K562 (cell line): Measurements from ENCODE around the gene ACP4. TPM values are rescaled to one million over a fixed set of nuclear protein-coding genes. Genes with fewer than 3 reads are reported as not detected.

Experiments
- HMG20B ChIP-seq: fragments of 250-450 bp; sonication (Bioruptor Pico); IDR thresholded peaks from 2 replicates; pipeline ENCODE4 v1.5.0; 2021; ENCODE audit warnings: mild to moderate bottlenecking
- JUND ChIP-seq, 2 experiments: IDR thresholded peaks; 2 replicates in 1 of 2; 3 replicates in 1 of 2; pipeline ENCODE4 v1.6.1; 2011; ENCODE audit warnings: borderline replicate concordance in 2 of 2, low read depth in 2 of 2, low read length in 2 of 2, improper control_type of control experiment in 1 of 2, missing biosample characterization in 1 of 2, missing genetic modification characterization in 1 of 2, missing genetic modification reagents in 1 of 2
- KLF13 ChIP-seq: fragments of 450-650 bp; IDR thresholded peaks from 2 replicates; pipeline ENCODE4 v1.6.1; 2016; ENCODE audit warnings: missing genetic modification characterization, low read depth, mild to moderate bottlenecking, missing compliant biosample characterization, moderate library complexity, borderline replicate concordance
- NFE2L1 ChIP-seq: fragments of 450-650 bp; IDR thresholded peaks from 2 replicates; pipeline ENCODE4 v1.6.1; 2016; ENCODE audit warnings: missing genetic modification characterization, low read depth, mild to moderate bottlenecking, missing compliant biosample characterization, moderate library complexity, borderline replicate concordance
- PPARD ChIP-seq: fragments of 250-450 bp; sonication (Bioruptor Pico); IDR thresholded peaks from 2 replicates; pipeline ENCODE4 v1.8.0; 2022; ENCODE audit warnings: inconsistent platforms, mild to moderate bottlenecking, moderate library complexity
- SMARCA5 ChIP-seq: fragments of 450-650 bp; IDR thresholded peaks from 2 replicates; pipeline ENCODE4 v1.6.1; 2016
- TAF7 ChIP-seq: fragments of 450-650 bp; IDR thresholded peaks from 2 replicates; pipeline ENCODE4 v1.6.1; 2016; ENCODE audit warnings: missing genetic modification characterization, missing compliant biosample characterization
- ZNF146 ChIP-seq: IDR thresholded peaks from one replicate; pipeline ENCODE4 v1.6.1; 2018; ENCODE audit warnings: missing compliant biosample characterization; ENCODE audit not compliant: unreplicated experiment
- ZNF253 ChIP-seq: fragments of 250-450 bp; sonication (Bioruptor Pico); conservative IDR thresholded peaks from 2 replicates; pipeline ENCODE4 v1.6.1; 2021; ENCODE audit warnings: mild to moderate bottlenecking
- polyA plus RNA-seq, 8 experiments: library from polyadenylated mRNA; depleted of rRNA in 4 of 8; stranded (reverse) in 5 of 8; unstranded in 3 of 8; fragments of >200 nt; fragmentation: Nextera tagmentation in 2 of 8; fragmentation: Illumina TruSeq in 1 of 8; extraction: Ambion mirVana in 2 of 8; extraction: Trizol in 1 of 8; gene quantifications; 2 replicates each; pipeline versions ENCODE4 v1.2.1 to v1.2.3, GENCODE V29; 2011 to 2014; ENCODE audit warnings: inconsistent platforms in 1 of 8, missing spikeins in 1 of 8
- total RNA-seq, 7 experiments: library from RNA; depleted of rRNA in 6 of 7; stranded (reverse); fragments of >200 nt in 6 of 7; fragmentation: Illumina TruSeq in 2 of 7; extraction: Trizol in 2 of 7; gene quantifications; 2 replicates each; pipeline versions ENCODE4 v1.2.1 to v1.2.3, GENCODE V29; 2011 to 2021; ENCODE audit warnings: low replicate concordance in 1 of 7
- TF ChIP-seq, protein P1 (sequence below): sonication (generic); formaldehyde crosslinking; IDR thresholded peaks from 2 replicates; pipeline ENCODE4 v1.8.0; 2022; ENCODE audit warnings: mild to moderate bottlenecking, missing genetic modification reagents
- TF ChIP-seq, protein P2 (sequence below): sonication (generic); formaldehyde crosslinking; IDR thresholded peaks from 2 replicates; pipeline ENCODE4 v1.8.1; 2023; ENCODE audit warnings: mild to moderate bottlenecking, missing genetic modification reagents
- TF ChIP-seq, protein P3 (sequence below), 2 experiments: fragments of 450-650 bp in 1 of 2; sonication (generic) in 1 of 2; formaldehyde crosslinking in 1 of 2; IDR thresholded peaks; 2 replicates each; pipeline versions ENCODE4 v1.7.1 to v1.9.0; 2016 to 2022; ENCODE audit warnings: inconsistent platforms in 1 of 2, mild to moderate bottlenecking in 1 of 2, missing genetic modification reagents in 1 of 2
- TF ChIP-seq, protein P4 (sequence below), 2 experiments: fragments of 250-450 bp in 1 of 2; fragments of 450-650 bp in 1 of 2; sonication (Bioruptor Pico) in 1 of 2; IDR thresholded peaks; 2 replicates each; pipeline versions ENCODE4 v1.6.1 to v1.8.0; 2016 to 2021; ENCODE audit warnings: mild to moderate bottlenecking in 2 of 2, moderate library complexity in 2 of 2, missing compliant biosample characterization in 1 of 2, missing genetic modification characterization in 1 of 2

Gene ACP4
- total and polyA plus RNA-seq, 9 of the 15 experiments (the other 6 are each of a cell fraction or from before 2014, with no cell fraction given) = not detected

DNA sequence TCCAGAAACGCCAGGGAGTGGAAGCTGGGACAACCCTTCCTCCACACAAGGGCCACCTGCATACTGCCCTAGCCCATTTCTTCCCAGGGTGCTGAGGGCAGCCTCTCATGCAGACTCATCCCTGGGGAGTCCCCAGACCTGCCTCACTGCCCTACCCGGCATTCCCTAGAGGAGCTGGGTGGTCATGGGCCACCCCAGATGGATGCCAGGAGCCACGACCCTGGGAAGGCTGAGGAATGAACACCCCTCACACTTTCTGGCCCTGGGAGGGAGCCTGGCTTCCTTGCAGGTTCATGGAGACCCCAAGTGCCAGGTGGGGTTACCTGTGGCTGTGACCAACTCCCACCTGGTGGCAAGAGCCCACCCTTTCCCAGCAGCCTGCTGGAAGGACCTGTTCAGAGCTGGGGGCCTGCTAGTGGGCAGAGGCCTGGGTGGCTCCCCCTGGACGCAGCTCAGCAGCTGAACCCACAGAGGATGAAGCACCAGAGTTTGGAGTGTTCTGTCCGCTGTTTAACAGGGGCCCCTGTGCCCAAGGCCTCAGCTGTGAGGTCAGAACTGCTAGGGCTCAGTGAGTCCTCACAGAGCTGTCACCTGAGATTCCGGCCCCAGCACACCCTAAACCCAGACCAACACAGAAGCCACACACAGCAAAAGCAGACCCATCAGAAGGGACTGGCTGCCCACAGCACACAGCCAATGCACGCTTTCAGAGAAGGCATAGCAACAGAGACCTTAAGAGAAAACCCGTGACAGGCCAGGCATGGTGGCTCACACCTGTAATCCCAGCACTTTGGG is 6.6 kb downstream of the ACP4 start (continued):
- TF ChIP-seq, protein P1, sequence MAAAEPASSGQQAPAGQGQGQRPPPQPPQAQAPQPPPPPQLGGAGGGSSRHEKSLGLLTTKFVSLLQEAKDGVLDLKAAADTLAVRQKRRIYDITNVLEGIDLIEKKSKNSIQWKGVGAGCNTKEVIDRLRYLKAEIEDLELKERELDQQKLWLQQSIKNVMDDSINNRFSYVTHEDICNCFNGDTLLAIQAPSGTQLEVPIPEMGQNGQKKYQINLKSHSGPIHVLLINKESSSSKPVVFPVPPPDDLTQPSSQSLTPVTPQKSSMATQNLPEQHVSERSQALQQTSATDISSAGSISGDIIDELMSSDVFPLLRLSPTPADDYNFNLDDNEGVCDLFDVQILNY (CRISPR knock-in tag) = no peak
- TF ChIP-seq PPARD (CRISPR knock-in tag) (no peak), ZNF146 (no peak), ZNF253 (CRISPR knock-in tag) (no peak), NFE2L1 (tag) (no peak), SMARCA5 (no peak), TAF7 (tag) (no peak), HMG20B (CRISPR knock-in tag) (no peak), JUND (IDR thresholded peaks at IDR 0.05; ENCODE audit: borderline replicate concordance, low read depth, low read length) (no peak), JUND (tag; IDR thresholded peaks at IDR 0.05; ENCODE audit: borderline replicate concordance, low read depth, low read length) (no peak), KLF13 (tag) (no peak)
- TF ChIP-seq, protein P2, sequence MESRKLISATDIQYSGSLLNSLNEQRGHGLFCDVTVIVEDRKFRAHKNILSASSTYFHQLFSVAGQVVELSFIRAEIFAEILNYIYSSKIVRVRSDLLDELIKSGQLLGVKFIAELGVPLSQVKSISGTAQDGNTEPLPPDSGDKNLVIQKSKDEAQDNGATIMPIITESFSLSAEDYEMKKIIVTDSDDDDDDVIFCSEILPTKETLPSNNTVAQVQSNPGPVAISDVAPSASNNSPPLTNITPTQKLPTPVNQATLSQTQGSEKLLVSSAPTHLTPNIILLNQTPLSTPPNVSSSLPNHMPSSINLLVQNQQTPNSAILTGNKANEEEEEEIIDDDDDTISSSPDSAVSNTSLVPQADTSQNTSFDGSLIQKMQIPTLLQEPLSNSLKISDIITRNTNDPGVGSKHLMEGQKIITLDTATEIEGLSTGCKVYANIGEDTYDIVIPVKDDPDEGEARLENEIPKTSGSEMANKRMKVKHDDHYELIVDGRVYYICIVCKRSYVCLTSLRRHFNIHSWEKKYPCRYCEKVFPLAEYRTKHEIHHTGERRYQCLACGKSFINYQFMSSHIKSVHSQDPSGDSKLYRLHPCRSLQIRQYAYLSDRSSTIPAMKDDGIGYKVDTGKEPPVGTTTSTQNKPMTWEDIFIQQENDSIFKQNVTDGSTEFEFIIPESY (CRISPR knock-in tag) = no peak
- TF ChIP-seq, protein P3, sequence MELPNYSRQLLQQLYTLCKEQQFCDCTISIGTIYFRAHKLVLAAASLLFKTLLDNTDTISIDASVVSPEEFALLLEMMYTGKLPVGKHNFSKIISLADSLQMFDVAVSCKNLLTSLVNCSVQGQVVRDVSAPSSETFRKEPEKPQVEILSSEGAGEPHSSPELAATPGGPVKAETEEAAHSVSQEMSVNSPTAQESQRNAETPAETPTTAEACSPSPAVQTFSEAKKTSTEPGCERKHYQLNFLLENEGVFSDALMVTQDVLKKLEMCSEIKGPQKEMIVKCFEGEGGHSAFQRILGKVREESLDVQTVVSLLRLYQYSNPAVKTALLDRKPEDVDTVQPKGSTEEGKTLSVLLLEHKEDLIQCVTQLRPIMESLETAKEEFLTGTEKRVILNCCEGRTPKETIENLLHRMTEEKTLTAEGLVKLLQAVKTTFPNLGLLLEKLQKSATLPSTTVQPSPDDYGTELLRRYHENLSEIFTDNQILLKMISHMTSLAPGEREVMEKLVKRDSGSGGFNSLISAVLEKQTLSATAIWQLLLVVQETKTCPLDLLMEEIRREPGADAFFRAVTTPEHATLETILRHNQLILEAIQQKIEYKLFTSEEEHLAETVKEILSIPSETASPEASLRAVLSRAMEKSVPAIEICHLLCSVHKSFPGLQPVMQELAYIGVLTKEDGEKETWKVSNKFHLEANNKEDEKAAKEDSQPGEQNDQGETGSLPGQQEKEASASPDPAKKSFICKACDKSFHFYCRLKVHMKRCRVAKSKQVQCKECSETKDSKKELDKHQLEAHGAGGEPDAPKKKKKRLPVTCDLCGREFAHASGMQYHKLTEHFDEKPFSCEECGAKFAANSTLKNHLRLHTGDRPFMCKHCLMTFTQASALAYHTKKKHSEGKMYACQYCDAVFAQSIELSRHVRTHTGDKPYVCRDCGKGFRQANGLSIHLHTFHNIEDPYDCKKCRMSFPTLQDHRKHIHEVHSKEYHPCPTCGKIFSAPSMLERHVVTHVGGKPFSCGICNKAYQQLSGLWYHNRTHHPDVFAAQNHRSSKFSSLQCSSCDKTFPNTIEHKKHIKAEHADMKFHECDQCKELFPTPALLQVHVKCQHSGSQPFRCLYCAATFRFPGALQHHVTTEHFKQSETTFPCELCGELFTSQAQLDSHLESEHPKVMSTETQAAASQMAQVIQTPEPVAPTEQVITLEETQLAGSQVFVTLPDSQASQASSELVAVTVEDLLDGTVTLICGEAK (IDR thresholded peaks at IDR 0.05) = no peak
- TF ChIP-seq, protein P3 (CRISPR knock-in tag; IDR thresholded peaks at IDR 0.05) = no peak
- TF ChIP-seq, protein P4, sequence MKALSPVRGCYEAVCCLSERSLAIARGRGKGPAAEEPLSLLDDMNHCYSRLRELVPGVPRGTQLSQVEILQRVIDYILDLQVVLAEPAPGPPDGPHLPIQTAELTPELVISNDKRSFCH (CRISPR knock-in tag; IDR thresholded peaks at IDR 0.05) = no peak
- TF ChIP-seq, protein P4 (tag; IDR thresholded peaks at IDR 0.05) = no peak
